GM12892 (cell line): ENCODE results near the gene NDUFB11.

ENCODE experiments used
- POLR2A ChIP-seq: IDR thresholded peaks from 2 replicates; pipeline ENCODE4 v1.6.1; 2011; ENCODE audit warnings: low read depth, low read length, control low read depth
- POLR2AphosphoS5 ChIP-seq: IDR thresholded peaks from 2 replicates; pipeline ENCODE4 v1.6.1; 2011; ENCODE audit warnings: low read depth, low read length, control low read depth

DNA sequence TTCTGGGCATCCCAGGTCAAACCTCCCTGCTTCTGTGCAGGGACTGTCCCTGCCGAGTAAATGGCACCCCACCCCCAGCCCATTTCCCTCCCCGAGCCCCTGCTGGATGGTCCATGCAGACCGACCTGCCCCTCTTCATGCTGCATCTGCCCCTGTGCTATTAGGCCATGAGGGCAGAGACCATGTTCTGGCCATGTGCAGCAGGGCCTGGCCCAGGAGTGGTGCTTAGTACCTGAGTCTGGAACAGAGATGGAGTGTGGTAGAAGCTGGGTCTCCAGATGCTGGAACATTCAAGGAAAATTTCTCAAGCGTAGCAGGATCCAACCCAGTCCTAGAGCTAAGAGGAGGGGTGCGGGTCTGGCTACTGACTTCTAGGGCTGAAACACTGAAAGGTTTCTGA lies 33.8 kb upstream of the NDUFB11 start:
- TF ChIP-seq POLR2AphosphoS5 (no peak), POLR2A (no peak)
